Progenitor cell of endocrine pancreas (in vitro differentiated cells): ENCODE results near the gene SLC16A12. TPM values are rescaled to one million over a fixed set of nuclear protein-coding genes. Genes with fewer than 3 reads are reported as not detected.

Experiments
- DNase-seq: peaks from one replicate; pipeline ENCODE4 v3.0.0; 2021; ENCODE audit warnings: low spot score; ENCODE audit not compliant: unreplicated experiment
- H3K27ac Mint-ChIP-seq: 2 replicates; pipeline ENCODE4 v1.8.0; 2021; ENCODE audit warnings: mild to moderate bottlenecking, moderate library complexity, mixed read lengths
- H3K27me3 Mint-ChIP-seq: 2 replicates; pipeline ENCODE4 v1.8.0; 2021; ENCODE audit warnings: mixed read lengths
- H3K36me3 Mint-ChIP-seq: 2 replicates; pipeline ENCODE4 v1.8.0; 2022; ENCODE audit warnings: mixed read lengths; ENCODE audit not compliant: insufficient read depth
- H3K4me1 Mint-ChIP-seq: 2 replicates; pipeline ENCODE4 v1.8.0; 2021; ENCODE audit warnings: low read depth, mixed read lengths
- H3K4me3 Mint-ChIP-seq: 2 replicates; pipeline ENCODE4 v1.8.0; 2021; ENCODE audit warnings: low read depth, mild to moderate bottlenecking, moderate library complexity, mixed read lengths
- H3K9me3 Mint-ChIP-seq: 2 replicates; pipeline ENCODE4 v1.8.0; 2021; ENCODE audit warnings: low read depth, mixed read lengths
- total RNA-seq: library from RNA; stranded (reverse); gene quantifications from 2 replicates; pipeline ENCODE4 v1.2.1, GENCODE V29; 2021
- TF ChIP-seq, protein P1 (sequence below): fragments of 200-600 bp; sonication (generic); IDR thresholded peaks from one replicate; pipeline ENCODE4 v1.5.0; 2021; ENCODE audit warnings: antibody characterized with exemption, mild to moderate bottlenecking; ENCODE audit not compliant: unreplicated experiment

SLC16A12 gene
- total RNA-seq, 1 donor from 2014 or later, result 16.1 TPM

GRCh38 chr10:89565180-89565579 lies 29.8 kb upstream of the SLC16A12 start:
- no peak for DNase-seq
- Mint-ChIP-seq H3K27ac (no peak overlapping the region), H3K27me3 (no peaks in the 10 kb centered on the region), H3K9me3 (no peaks in the 10 kb centered on the region), H3K4me3 (no peak overlapping the region), H3K36me3 (no peaks in the 10 kb centered on the region), H3K4me1 (peaks cover 34% of the 10 kb centered on the region)
- TF ChIP-seq, protein P1, sequence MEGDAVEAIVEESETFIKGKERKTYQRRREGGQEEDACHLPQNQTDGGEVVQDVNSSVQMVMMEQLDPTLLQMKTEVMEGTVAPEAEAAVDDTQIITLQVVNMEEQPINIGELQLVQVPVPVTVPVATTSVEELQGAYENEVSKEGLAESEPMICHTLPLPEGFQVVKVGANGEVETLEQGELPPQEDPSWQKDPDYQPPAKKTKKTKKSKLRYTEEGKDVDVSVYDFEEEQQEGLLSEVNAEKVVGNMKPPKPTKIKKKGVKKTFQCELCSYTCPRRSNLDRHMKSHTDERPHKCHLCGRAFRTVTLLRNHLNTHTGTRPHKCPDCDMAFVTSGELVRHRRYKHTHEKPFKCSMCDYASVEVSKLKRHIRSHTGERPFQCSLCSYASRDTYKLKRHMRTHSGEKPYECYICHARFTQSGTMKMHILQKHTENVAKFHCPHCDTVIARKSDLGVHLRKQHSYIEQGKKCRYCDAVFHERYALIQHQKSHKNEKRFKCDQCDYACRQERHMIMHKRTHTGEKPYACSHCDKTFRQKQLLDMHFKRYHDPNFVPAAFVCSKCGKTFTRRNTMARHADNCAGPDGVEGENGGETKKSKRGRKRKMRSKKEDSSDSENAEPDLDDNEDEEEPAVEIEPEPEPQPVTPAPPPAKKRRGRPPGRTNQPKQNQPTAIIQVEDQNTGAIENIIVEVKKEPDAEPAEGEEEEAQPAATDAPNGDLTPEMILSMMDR, result no peak

GRCh38 chr10:89563861-89564478 lies 28.6 kb upstream of the SLC16A12 start:
- H3K27ac Mint-ChIP-seq, result no peak overlapping the region
- no peak for DNase-seq
- H3K27me3 Mint-ChIP-seq, result no peaks in the 10 kb centered on the region
- TF ChIP-seq, protein P1, result peak; percentile 88
- no peaks in the 10 kb centered on the region for H3K36me3 Mint-ChIP-seq
- H3K4me3 Mint-ChIP-seq, result no peak overlapping the region
- H3K9me3 Mint-ChIP-seq, result no peaks in the 10 kb centered on the region
- peaks cover 34% of the 10 kb centered on the region for H3K4me1 Mint-ChIP-seq

DNA sequence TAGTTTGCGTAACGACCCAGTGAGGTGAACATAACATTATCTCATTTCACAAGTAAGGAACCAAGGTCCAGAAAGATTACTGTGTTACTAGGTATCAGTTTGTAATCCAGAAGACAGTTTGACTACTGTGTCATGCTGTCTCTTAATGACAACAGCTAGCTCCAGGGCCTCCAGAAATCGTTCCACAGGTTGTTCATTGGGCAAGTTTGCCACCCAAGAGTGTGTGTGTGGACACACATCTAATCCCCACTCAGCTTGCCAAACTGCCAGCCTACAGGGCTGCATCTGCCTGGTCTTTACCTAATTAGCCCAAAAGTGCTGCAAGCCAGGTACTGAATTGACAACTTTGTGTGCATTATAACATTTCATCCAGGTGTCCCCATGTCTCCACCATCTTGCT lies 27.9 kb upstream of the SLC16A12 start:
- TF ChIP-seq, protein P1, result no peak
- H3K4me1 Mint-ChIP-seq, result peaks cover 34% of the 10 kb centered on the region
- no peak overlapping the region for H3K27ac Mint-ChIP-seq
- H3K9me3 Mint-ChIP-seq, result no peaks in the 10 kb centered on the region
- H3K4me3 Mint-ChIP-seq, result no peak overlapping the region
- H3K27me3 Mint-ChIP-seq, result no peaks in the 10 kb centered on the region
- H3K36me3 Mint-ChIP-seq, result no peaks in the 10 kb centered on the region
- no peak for DNase-seq

- Mint-ChIP-seq H3K36me3 (peaks cover under 1% of the 10 kb centered on the region), H3K27ac (peak overlapping the region; percentile 42)
- TF ChIP-seq, protein P1, result no peak
Observed at GRCh38 chr10:89556600-89556999, 21.2 kb upstream of the SLC16A12 start.

GRCh38 chr10:89555688-89556445 lies 20.5 kb upstream of the SLC16A12 start:
- Mint-ChIP-seq H3K4me1 (peaks cover 28% of the 10 kb centered on the region), H3K27me3 (no peaks in the 10 kb centered on the region), H3K27ac (peak overlapping the region; percentile 62), H3K36me3 (peaks cover 1% of the 10 kb centered on the region), H3K9me3 (no peaks in the 10 kb centered on the region), H3K4me3 (no peak overlapping the region)
- DNase-seq, result no peak
- TF ChIP-seq, protein P1, result no peak

More at GRCh38 chr10:89556600-89556999, 21.2 kb upstream of the SLC16A12 start:
- no peak for DNase-seq
- peaks cover 32% of the 10 kb centered on the region for H3K4me1 Mint-ChIP-seq
- no peaks in the 10 kb centered on the region for H3K27me3 Mint-ChIP-seq
- H3K4me3 Mint-ChIP-seq, result no peak overlapping the region
- no peaks in the 10 kb centered on the region for H3K9me3 Mint-ChIP-seq
